Ectodermal cell (in vitro differentiated cells): ENCODE results near the gene EYA4.
"Not testable (repeated sequence)": the region's sequence is repeated elsewhere in the genome, so short reads cannot be mapped to it uniquely, and the experiment has no call there.

Source experiments
- H3K27ac ChIP-seq: 2 replicates; pipeline ENCODE4 v1.7.0; 2013; ENCODE audit warnings: mild to moderate bottlenecking, low read depth, low read length; ENCODE audit not compliant: insufficient read depth, poor library complexity, severe bottlenecking
- H3K27me3 ChIP-seq: 2 replicates; pipeline ENCODE4 v1.7.0; 2013; ENCODE audit warnings: mild to moderate bottlenecking, low read length; ENCODE audit not compliant: insufficient read depth, control insufficient read depth, poor library complexity, severe bottlenecking
- H3K36me3 ChIP-seq: one replicate; pipeline ENCODE4 v1.7.0; 2013; ENCODE audit warnings: low read length; ENCODE audit not compliant: control insufficient read depth, insufficient read depth
- H3K4me1 ChIP-seq: one replicate; pipeline ENCODE4 v1.7.0; 2013; ENCODE audit warnings: low read length; ENCODE audit not compliant: control insufficient read depth, insufficient read depth
- H3K4me3 ChIP-seq: 2 replicates; pipeline ENCODE4 v1.7.0; 2013; ENCODE audit warnings: low read depth, low read length, control low read depth; ENCODE audit not compliant: insufficient read depth
- H3K9me3 ChIP-seq: 2 replicates; pipeline ENCODE4 v1.7.0; 2013; ENCODE audit warnings: mild to moderate bottlenecking, low read length, moderate library complexity; ENCODE audit not compliant: control insufficient read depth
- WGBS, 2 experiments: methylation state at CpG; one replicate each; pipeline ENCODE4 v1.1.7; 2013; ENCODE audit warnings: missing lambda C conversion rate in 2 of 2; 5-methylcytosine and 5-hydroxymethylcytosine counted together

EYA4 gene

GRCh38 chr6:133390168-133390567 lies 149.0 kb downstream of the EYA4 start:
- H3K27ac ChIP-seq = no peak overlapping the region
- no peaks in the 10 kb centered on the region for H3K36me3 ChIP-seq
- H3K9me3 ChIP-seq = no peaks in the 10 kb centered on the region
- peaks cover 12% of the 10 kb centered on the region for H3K4me1 ChIP-seq
- WGBS, 2 experiments = 95 to 97% methylated on average over 9 of the region's 9 CpGs
- H3K4me3 ChIP-seq = no peak overlapping the region
- no peaks in the 10 kb centered on the region for H3K27me3 ChIP-seq

DNA sequence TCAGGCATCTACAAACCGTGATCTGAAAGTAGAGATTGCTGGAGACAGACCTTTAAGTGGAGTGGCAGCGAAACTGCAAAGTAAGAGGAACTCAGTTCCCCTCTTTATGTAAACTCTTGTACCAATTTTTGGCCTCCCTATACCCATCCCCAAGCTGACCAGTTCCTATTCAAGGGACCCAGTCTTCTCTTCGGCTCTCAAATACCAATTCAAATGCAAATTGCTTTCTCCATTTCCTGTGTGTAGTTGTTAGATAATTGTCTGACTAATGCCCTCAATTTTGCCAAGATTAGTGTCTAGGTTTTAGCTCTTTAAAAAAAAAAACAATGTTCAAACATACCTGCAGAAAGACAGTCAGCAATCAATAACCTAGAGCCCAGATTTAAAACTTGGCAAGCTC lies 150.9 kb downstream of the EYA4 start:
- Histone ChIP-seq H3K27me3 (no peaks in the 10 kb centered on the region), H3K9me3 (no peaks in the 10 kb centered on the region), H3K4me1 (peaks cover 12% of the 10 kb centered on the region), H3K27ac (no peak overlapping the region), H3K36me3 (no peaks in the 10 kb centered on the region), H3K4me3 (no peak overlapping the region)
- WGBS, 2 experiments = 88 to 94% methylated on average over 2 of the region's 3 CpGs

DNA sequence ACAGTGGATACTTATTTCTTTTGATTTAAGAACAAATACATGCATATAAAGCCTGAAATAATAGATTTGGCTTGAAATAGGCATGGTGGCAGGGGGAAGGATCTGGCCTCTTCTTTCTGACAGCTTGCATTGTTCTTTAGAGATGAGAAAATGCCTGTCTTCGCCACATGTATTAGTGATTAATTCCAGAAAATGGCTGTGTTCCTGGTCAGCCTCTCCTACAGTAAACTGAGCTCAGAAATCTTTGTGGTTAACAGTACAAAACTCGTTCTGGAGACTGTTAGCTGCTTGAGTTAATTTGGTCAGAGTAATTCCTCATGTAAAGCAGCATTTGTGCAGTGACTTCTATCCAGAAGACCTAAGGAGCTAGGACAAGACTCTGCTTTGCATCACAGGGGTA lies 151.5 kb downstream of the EYA4 start:
- 76 to 93% methylated on average over 2 of the region's 2 CpGs for WGBS, 2 experiments
- Histone ChIP-seq H3K4me1 (peaks cover 12% of the 10 kb centered on the region), H3K9me3 (no peaks in the 10 kb centered on the region), H3K27me3 (no peaks in the 10 kb centered on the region), H3K36me3 (no peaks in the 10 kb centered on the region), H3K4me3 (no peak overlapping the region), H3K27ac (no peak overlapping the region)

DNA sequence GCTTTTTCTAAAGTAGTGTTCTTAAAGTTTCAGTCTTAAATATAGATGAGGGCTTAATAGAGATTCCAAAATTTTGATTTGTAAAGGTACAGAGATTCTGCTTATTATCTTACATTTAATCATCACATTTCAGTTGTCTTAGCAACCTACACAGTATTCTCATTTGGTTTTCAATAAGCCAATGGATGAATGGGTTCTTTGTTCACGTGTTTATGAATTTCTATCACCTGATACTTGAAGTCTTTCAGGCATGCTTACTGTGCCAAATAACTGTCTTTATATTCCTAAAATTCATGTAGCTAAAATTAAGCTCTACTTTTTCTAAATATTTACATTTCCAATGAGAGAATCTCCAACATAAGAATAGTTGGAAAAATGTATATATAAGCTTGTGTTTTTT lies 152.7 kb downstream of the EYA4 start:
- Histone ChIP-seq H3K36me3 (no peaks in the 10 kb centered on the region), H3K27ac (no peak overlapping the region), H3K9me3 (no peaks in the 10 kb centered on the region), H3K4me1 (peaks cover 12% of the 10 kb centered on the region), H3K27me3 (no peaks in the 10 kb centered on the region), H3K4me3 (no peak overlapping the region)
- WGBS, 2 experiments = 89% methylated on average over 1 of the region's 1 CpG; no CpG with 5 or more reads in 1 of the 2 experiments

DNA sequence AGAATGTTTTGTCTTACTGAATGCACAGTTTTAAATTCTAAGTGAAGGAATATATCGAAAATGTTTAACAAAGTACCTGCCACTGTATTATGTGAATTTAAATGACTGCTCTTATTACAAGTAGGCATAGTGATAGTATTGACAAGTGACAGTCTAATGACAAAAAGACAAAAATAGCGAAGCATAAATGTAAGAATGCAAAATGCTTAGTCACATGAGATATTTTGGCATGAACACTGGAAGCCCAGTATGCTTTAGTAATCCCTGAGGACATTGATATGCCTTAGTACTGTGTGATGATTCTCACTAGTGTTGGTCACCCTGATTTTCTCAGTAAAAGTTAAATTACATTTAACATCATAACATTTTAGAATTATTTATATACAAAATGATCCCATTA lies 153.5 kb downstream of the EYA4 start:
- no peak overlapping the region for H3K27ac ChIP-seq
- H3K4me1 ChIP-seq = peaks cover 12% of the 10 kb centered on the region

DNA sequence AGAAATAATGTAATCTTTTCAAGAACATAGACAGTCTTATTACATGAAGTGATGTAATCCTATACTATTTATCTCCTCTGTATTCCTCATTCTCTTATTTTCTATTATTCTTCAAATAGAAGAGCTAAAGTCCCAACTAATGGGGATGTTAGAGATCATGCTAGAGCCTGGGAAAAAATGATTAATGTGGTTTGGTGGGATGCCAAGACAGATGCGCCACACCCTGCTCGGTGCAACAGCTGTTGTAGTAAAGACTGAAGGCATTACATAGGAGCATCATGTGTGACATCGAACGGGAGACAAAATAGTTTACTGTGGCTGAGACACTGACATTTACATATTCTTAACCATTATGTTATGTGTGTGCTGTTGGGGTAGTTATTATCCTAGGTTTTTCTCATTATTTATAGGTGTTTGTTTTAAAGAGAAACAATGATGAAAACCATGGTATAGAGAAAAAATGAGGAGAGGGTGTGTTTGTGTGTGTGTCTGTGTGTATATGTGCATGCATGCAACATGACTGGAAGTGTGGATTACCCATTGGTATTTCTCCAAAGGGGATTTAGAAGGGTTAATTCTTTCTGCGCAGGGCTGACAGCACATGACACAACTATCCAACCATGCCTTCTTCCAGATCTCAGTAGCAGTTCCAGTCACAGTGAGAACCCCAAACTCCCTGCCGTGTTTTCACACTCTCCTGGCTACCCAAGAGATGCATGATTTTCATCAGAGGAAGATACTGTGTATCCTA lies 155.3 kb downstream of the EYA4 start:
- Histone ChIP-seq H3K9me3 (no peaks in the 10 kb centered on the region), H3K27me3 (no peaks in the 10 kb centered on the region), H3K27ac (no peak overlapping the region), H3K4me3 (no peak overlapping the region), H3K36me3 (no peaks in the 10 kb centered on the region), H3K4me1 (peaks cover 10% of the 10 kb centered on the region)
- 94 to 97% methylated on average over 5 to 6 of the region's 6 CpGs for WGBS, 2 experiments

More for the DNA sequence above, 153.5 kb downstream of the EYA4 start:
- Histone ChIP-seq H3K9me3 (no peaks in the 10 kb centered on the region), H3K4me3 (no peak overlapping the region), H3K36me3 (no peaks in the 10 kb centered on the region), H3K27me3 (no peaks in the 10 kb centered on the region)
- WGBS, 2 experiments = 98 to 100% methylated on average over 2 of the region's 2 CpGs

GRCh38 chr6:133396984-133397348 lies 155.8 kb downstream of the EYA4 start:
- Histone ChIP-seq H3K4me3 (no peak overlapping the region), H3K4me1 (peaks cover 7% of the 10 kb centered on the region)

DNA sequence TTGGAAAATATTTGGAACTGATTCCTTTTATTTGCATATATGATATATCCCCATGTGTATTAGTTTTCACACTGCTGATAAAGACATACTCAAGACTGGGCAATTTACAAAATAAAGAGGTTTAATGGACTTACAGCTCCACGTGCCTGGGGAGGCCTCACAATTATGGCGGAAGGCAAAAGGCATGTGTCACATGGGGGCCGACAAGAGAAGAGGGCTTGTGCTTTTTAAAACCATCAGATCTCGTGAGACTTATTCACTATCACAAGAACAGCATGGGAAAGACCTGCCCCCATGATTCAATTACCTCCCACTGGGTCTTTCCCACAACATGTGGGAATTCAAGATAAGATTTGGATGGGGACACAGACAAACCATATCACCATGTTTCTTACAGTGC lies 156.4 kb downstream of the EYA4 start:
- not testable (repeated sequence) for H3K36me3 ChIP-seq, H3K27me3 ChIP-seq, H3K9me3 ChIP-seq, H3K4me3 ChIP-seq, H3K4me1 ChIP-seq, H3K27ac ChIP-seq
- WGBS, 2 experiments = 68 to 88% methylated on average over 4 of the region's 4 CpGs

More at GRCh38 chr6:133396984-133397348, 155.8 kb downstream of the EYA4 start:
- Histone ChIP-seq H3K9me3 (no peaks in the 10 kb centered on the region), H3K36me3 (no peaks in the 10 kb centered on the region), H3K27ac (no peak overlapping the region), H3K27me3 (no peaks in the 10 kb centered on the region)

- WGBS, 2 experiments = 100% methylated on average over 1 of the region's 2 CpGs; no CpG with 5 or more reads in 1 of the 2 experiments
- H3K4me3 ChIP-seq = no peak overlapping the region
These were observed 158.3 kb downstream of the EYA4 start for GRCh38 chr6:133399426-133399825.

DNA sequence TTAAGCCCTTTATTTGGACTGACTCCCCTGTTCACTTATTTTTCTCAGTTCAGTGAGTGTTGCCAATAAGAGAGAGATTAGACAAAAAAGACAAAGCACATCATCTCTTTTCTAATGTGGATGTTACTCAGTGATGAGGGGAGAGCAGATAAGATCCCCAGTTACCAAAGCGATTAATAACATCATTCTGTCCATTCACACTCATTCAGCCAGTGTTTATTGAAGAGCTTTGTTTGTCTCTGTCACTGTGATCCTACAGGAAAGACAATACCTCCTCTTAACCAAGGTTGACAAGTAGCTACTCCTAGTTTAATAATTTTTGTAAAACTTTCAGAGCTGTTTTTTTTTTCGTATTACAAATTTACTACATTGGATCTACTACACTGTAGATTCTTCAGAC lies 163.0 kb downstream of the EYA4 start:
- no peaks in the 10 kb centered on the region for H3K9me3 ChIP-seq
- H3K36me3 ChIP-seq = no peaks in the 10 kb centered on the region
- H3K27me3 ChIP-seq = no peaks in the 10 kb centered on the region
- 78 to 81% methylated on average over 1 to 2 of the region's 2 CpGs for WGBS, 2 experiments
- H3K4me3 ChIP-seq = no peak overlapping the region
- no peak overlapping the region for H3K27ac ChIP-seq
- peaks cover 16% of the 10 kb centered on the region for H3K4me1 ChIP-seq

More at GRCh38 chr6:133399426-133399825, 158.3 kb downstream of the EYA4 start:
- Histone ChIP-seq H3K27ac (no peak overlapping the region), H3K4me1 (peaks cover 7% of the 10 kb centered on the region), H3K36me3 (no peaks in the 10 kb centered on the region), H3K9me3 (no peaks in the 10 kb centered on the region), H3K27me3 (no peaks in the 10 kb centered on the region)
